H9 (cell line): ENCODE data around the gene STOM. TPM values are rescaled to one million over a fixed set of nuclear protein-coding genes. Genes with fewer than 3 reads are reported as not detected.

Source experiments
- DNase-seq: peaks from one replicate; pipeline ENCODE4 v3.0.0-alpha.2; 2017
- H2AFZ ChIP-seq: one replicate; pipeline ENCODE4 v1.6.1; 2013; ENCODE audit warnings: mild to moderate bottlenecking, low read length, control low read depth, moderate library complexity
- H2AK5ac ChIP-seq: 2 replicates; pipeline ENCODE4 v1.6.1; 2013; ENCODE audit warnings: low read length, control low read depth, mixed read lengths; ENCODE audit not compliant: insufficient read length
- H2BK120ac ChIP-seq: one replicate; pipeline ENCODE4 v1.6.1; 2013; ENCODE audit warnings: low read depth, mild to moderate bottlenecking, low read length, control low read depth, inconsistent platforms; ENCODE audit not compliant: poor library complexity, severe bottlenecking
- H2BK12ac ChIP-seq: 2 replicates; pipeline ENCODE4 v1.6.1; 2013; ENCODE audit warnings: low read length, control low read depth, mixed read lengths, low read depth; ENCODE audit not compliant: insufficient read length
- H2BK15ac ChIP-seq: 2 replicates; pipeline ENCODE4 v1.6.1; 2013; ENCODE audit warnings: low read depth, low read length, control low read depth
- H2BK20ac ChIP-seq: one replicate; pipeline ENCODE4 v1.6.1; 2013; ENCODE audit warnings: low read depth, mild to moderate bottlenecking, low read length, control low read depth, inconsistent platforms; ENCODE audit not compliant: poor library complexity, severe bottlenecking
- H2BK5ac ChIP-seq: 2 replicates; pipeline ENCODE4 v1.6.1; 2013; ENCODE audit warnings: low read length, control low read depth, mixed read lengths; ENCODE audit not compliant: insufficient read length
- H3K14ac ChIP-seq: 2 replicates; pipeline ENCODE4 v1.6.1; 2013; ENCODE audit warnings: low read length, control low read depth; ENCODE audit not compliant: insufficient read depth
- H3K18ac ChIP-seq: 2 replicates; pipeline ENCODE4 v1.6.1; 2013; ENCODE audit warnings: low read depth, mild to moderate bottlenecking, mixed read lengths, low read length, control low read depth; ENCODE audit not compliant: insufficient read length
- H3K23ac ChIP-seq: 2 replicates; pipeline ENCODE4 v1.6.1; 2013; ENCODE audit warnings: low read length, control low read depth, mixed read lengths, low read depth; ENCODE audit not compliant: insufficient read length
- H3K23me2 ChIP-seq: 2 replicates; pipeline ENCODE4 v1.6.1; 2013; ENCODE audit warnings: low read depth, mild to moderate bottlenecking, mixed read lengths, low read length, control low read depth; ENCODE audit not compliant: insufficient read length, poor library complexity, severe bottlenecking
- H3K27ac ChIP-seq: 2 replicates; pipeline ENCODE4 v1.5.1; 2013; ENCODE audit warnings: low read length, control low read depth, mixed read lengths, low read depth; ENCODE audit not compliant: insufficient read length
- H3K27me3 ChIP-seq: 2 replicates; pipeline ENCODE4 v1.6.1; 2013; ENCODE audit warnings: low read length, control low read depth, inconsistent platforms; ENCODE audit not compliant: insufficient read depth
- H3K4ac ChIP-seq: 2 replicates; pipeline ENCODE4 v1.6.1; 2013; ENCODE audit warnings: low read depth, mild to moderate bottlenecking, control low read depth, inconsistent platforms, low read length, moderate library complexity
- H3K4me1 ChIP-seq: 2 replicates; pipeline ENCODE4 v1.6.1; 2013; ENCODE audit warnings: low read length, control low read depth, inconsistent platforms; ENCODE audit not compliant: insufficient read depth
- H3K4me2 ChIP-seq: 2 replicates; pipeline ENCODE4 v1.6.1; 2013; ENCODE audit warnings: low read length, control low read depth, mixed read lengths; ENCODE audit not compliant: insufficient read length, insufficient read depth
- H3K56ac ChIP-seq: 2 replicates; pipeline ENCODE4 v1.6.1; 2013; ENCODE audit warnings: low read depth, mild to moderate bottlenecking, mixed read lengths, low read length, control low read depth; ENCODE audit not compliant: insufficient read length
- H3K79me1 ChIP-seq: 2 replicates; pipeline ENCODE4 v1.6.1; 2013; ENCODE audit warnings: low read depth, mild to moderate bottlenecking, moderate library complexity, low read length, control low read depth, inconsistent platforms; ENCODE audit not compliant: insufficient read depth, poor library complexity, severe bottlenecking
- H3K79me2 ChIP-seq: 2 replicates; pipeline ENCODE4 v1.6.1; 2013; ENCODE audit warnings: low read length, control low read depth, inconsistent platforms; ENCODE audit not compliant: insufficient read depth
- H3K9ac ChIP-seq: 2 replicates; pipeline ENCODE4 v1.6.1; 2013; ENCODE audit warnings: low read length, control low read depth, mixed read lengths; ENCODE audit not compliant: insufficient read length; ENCODE audit errors: extremely low read depth
- H3K9me3 ChIP-seq: one replicate; pipeline ENCODE4 v1.6.1; 2013; ENCODE audit warnings: low read depth, low read length, inconsistent platforms; ENCODE audit not compliant: control insufficient read depth
- H3T11ph ChIP-seq: one replicate; pipeline ENCODE4 v1.6.1; 2013; ENCODE audit warnings: mild to moderate bottlenecking, low read length, control low read depth, inconsistent platforms
- H4K20me1 ChIP-seq: one replicate; pipeline ENCODE4 v1.6.1; 2013; ENCODE audit not compliant: control insufficient read depth, insufficient read length, insufficient read depth
- H4K5ac ChIP-seq: 2 replicates; pipeline ENCODE4 v1.6.1; 2013; ENCODE audit warnings: low read depth, mild to moderate bottlenecking, mixed read lengths, low read length, control low read depth; ENCODE audit not compliant: insufficient read length
- H4K8ac ChIP-seq: replicated peaks from 2 replicates; pipeline ENCODE4 v1.6.1; 2013; ENCODE audit warnings: low read length, control low read depth, mixed read lengths, low read depth; ENCODE audit not compliant: insufficient read length
- H4K91ac ChIP-seq: 2 replicates; pipeline ENCODE4 v1.6.1; 2013; ENCODE audit warnings: low read depth, mild to moderate bottlenecking, moderate library complexity, mixed read lengths, low read length, control low read depth; ENCODE audit not compliant: insufficient read length
- H3K27ac Mint-ChIP-seq, 3 experiments: 2 replicates in 2 of 3; 3 replicates in 1 of 3; pipeline ENCODE4 v1.8.0; 2020 to 2021; ENCODE audit warnings: mixed read lengths in 3 of 3, mild to moderate bottlenecking in 1 of 3, moderate library complexity in 1 of 3
- H3K27me3 Mint-ChIP-seq: 2 replicates; pipeline ENCODE4 v1.8.0; 2021; ENCODE audit warnings: low read depth, mild to moderate bottlenecking, moderate library complexity, mixed read lengths
- H3K36me3 Mint-ChIP-seq, 3 experiments: 2 replicates in 2 of 3; 3 replicates in 1 of 3; pipeline ENCODE4 v1.8.0; 2020 to 2021; ENCODE audit warnings: low read depth in 3 of 3, mixed read lengths in 3 of 3; ENCODE audit not compliant: insufficient read depth in 1 of 3
- H3K4me1 Mint-ChIP-seq, 2 experiments: 2 replicates each; pipeline ENCODE4 v1.8.0; 2020; ENCODE audit warnings: mixed read lengths in 2 of 2
- H3K4me3 Mint-ChIP-seq, 2 experiments: 2 replicates in 1 of 2; 3 replicates in 1 of 2; pipeline ENCODE4 v1.8.0; 2020 to 2021; ENCODE audit warnings: mild to moderate bottlenecking in 2 of 2, mixed read lengths in 2 of 2, moderate library complexity in 1 of 2
- H3K9me3 Mint-ChIP-seq, 2 experiments: 2 replicates in 1 of 2; 3 replicates in 1 of 2; pipeline ENCODE4 v1.8.0; 2020; ENCODE audit warnings: mild to moderate bottlenecking in 2 of 2, mixed read lengths in 2 of 2, moderate library complexity in 1 of 2
- CTCF ChIP-seq: fragments of 200-600 bp; sonication (generic); conservative IDR thresholded peaks from 3 replicates; pipeline ENCODE4 v1.8.0; 2021; ENCODE audit warnings: antibody characterized with exemption, mild to moderate bottlenecking
- WGBS: extraction: QIAGEN DNeasy Blood & Tissue Kit; methylation state at CpG from one replicate; pipeline ENCODE4 v1.1.7; 2013; ENCODE audit warnings: missing lambda C conversion rate, low lambda C conversion rate, mixed read lengths; ENCODE audit not compliant: insufficient read length; ENCODE audit errors: extremely low coverage; 5-methylcytosine and 5-hydroxymethylcytosine counted together
- total RNA-seq: library from RNA; stranded (reverse); gene quantifications from 2 replicates; pipeline ENCODE4 v1.2.1, GENCODE V29; 2021

Gene STOM
- total RNA-seq, 1 experiment from 2014 or later = 15.3 TPM

- no peak overlapping the region for H2BK20ac ChIP-seq
- no peak for TF ChIP-seq CTCF
- no peaks in the 10 kb centered on the region for H3K23me2 ChIP-seq
- no peak overlapping the region for H4K91ac ChIP-seq
- no peaks in the 10 kb centered on the region for H3K79me1 ChIP-seq
- H4K20me1 ChIP-seq = no peaks in the 10 kb centered on the region
- no peak overlapping the region for H3K9ac ChIP-seq
- H3K4ac ChIP-seq = no peak overlapping the region
- Mint-ChIP-seq H3K4me1 (peaks cover 0 to 6% of the 10 kb centered on the region in 2 experiments; a peak in 1 of 4 replicates), H3K27me3 (no peaks in the 10 kb centered on the region; the same call in 1 of the 2 replicates), H3K36me3 (peaks cover 0 to 11% (median 0%) of the 10 kb centered on the region in 3 experiments; a peak in 2 of 7 replicates), H3K27ac (no peak overlapping the region; a peak in 1 of 7 replicates), H3K9me3 (no peaks in the 10 kb centered on the region), H3K4me3 (no peak overlapping the region)
- no peak overlapping the region for H3K27ac ChIP-seq
- H4K5ac ChIP-seq = no peak overlapping the region
- no peak overlapping the region for H2BK12ac ChIP-seq
- DNase-seq = no peak
- H3K56ac ChIP-seq = no peak overlapping the region
- no peaks in the 10 kb centered on the region for H3K79me2 ChIP-seq
- no CpG with 5 or more reads among the region's 10 CpGs for WGBS
- H2BK5ac ChIP-seq = no peak overlapping the region
- no peak overlapping the region for H3K23ac ChIP-seq
- H3K9me3 ChIP-seq = no peaks in the 10 kb centered on the region
- no peak overlapping the region for H2BK15ac ChIP-seq
- H3K4me1 ChIP-seq = no peaks in the 10 kb centered on the region
- no peak overlapping the region for H2BK120ac ChIP-seq
- H4K8ac ChIP-seq = no peak overlapping the region
- H3K4me2 ChIP-seq = no peak overlapping the region
- no peak overlapping the region for H3K18ac ChIP-seq
- H3K27me3 ChIP-seq = no peaks in the 10 kb centered on the region
- no peak overlapping the region for H3K14ac ChIP-seq
- H2AK5ac ChIP-seq = no peak overlapping the region
- H3T11ph ChIP-seq = no peak overlapping the region
- H2AFZ ChIP-seq = no peak overlapping the region
Measured at GRCh38 chr9:121321016-121321503, 49.0 kb downstream of the STOM start.
